Measurements from ENCODE around the gene BRMS1L. TPM values are rescaled to one million over a fixed set of nuclear protein-coding genes. Genes with fewer than 3 reads are reported as not detected.
"Not testable (repeated sequence)": the region's sequence is repeated elsewhere in the genome, so short reads cannot be mapped to it uniquely, and the experiment has no call there.

BRMS1L gene, protein sequence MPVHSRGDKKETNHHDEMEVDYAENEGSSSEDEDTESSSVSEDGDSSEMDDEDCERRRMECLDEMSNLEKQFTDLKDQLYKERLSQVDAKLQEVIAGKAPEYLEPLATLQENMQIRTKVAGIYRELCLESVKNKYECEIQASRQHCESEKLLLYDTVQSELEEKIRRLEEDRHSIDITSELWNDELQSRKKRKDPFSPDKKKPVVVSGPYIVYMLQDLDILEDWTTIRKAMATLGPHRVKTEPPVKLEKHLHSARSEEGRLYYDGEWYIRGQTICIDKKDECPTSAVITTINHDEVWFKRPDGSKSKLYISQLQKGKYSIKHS
- 24.0 TPM for polyA plus RNA-seq (ENCODE audit: insufficient read length)
- long read RNA-seq, donor 1, transcript BRMS1L-201 (10 exons, 2,657 nt) = major isoform, 7 of 7 reads
- long read RNA-seq, donor 1, partial matches to known transcripts = 0 of 7 reads
- long read RNA-seq, donor 1, other reads (novel, unspliced or antisense) = 0 of 7 reads
- long read RNA-seq, donor 2, transcript BRMS1L-201 (10 exons, 2,657 nt) = major isoform, 5 of 7 reads
- long read RNA-seq, donor 2, partial matches to known transcripts = 0 of 7 reads
- long read RNA-seq, donor 2, other reads (novel, unspliced or antisense) = 0 of 7 reads
- long read RNA-seq, donor 3, partial matches to known transcripts = 0 of 3 reads
- long read RNA-seq, donor 3, other reads (novel, unspliced or antisense) = 0 of 3 reads
- long read RNA-seq, donor 4 = 0 reads
- long read RNA-seq, donor 5, transcript BRMS1L-201 (10 exons, 2,657 nt) = major isoform, 6 of 7 reads
- long read RNA-seq, donor 5, partial matches to known transcripts = 0 of 7 reads
- long read RNA-seq, donor 5, other reads (novel, unspliced or antisense) = 0 of 7 reads
- long read RNA-seq, donor 6, transcript BRMS1L-201 (10 exons, 2,657 nt) = major isoform, 5 of 5 reads
- long read RNA-seq, donor 6, partial matches to known transcripts = 0 of 5 reads
- long read RNA-seq, donor 6, other reads (novel, unspliced or antisense) = 0 of 5 reads
- long read RNA-seq, donor 7, partial matches to known transcripts = 0 of 5 reads
- long read RNA-seq, donor 7, other reads (novel, unspliced or antisense) = 0 of 5 reads
- long read RNA-seq, donor 8, partial matches to known transcripts = 0 of 1 reads
- long read RNA-seq, donor 8, other reads (novel, unspliced or antisense) = 0 of 1 reads

- peak; percentile 98 for DNase-seq
These were observed at the start of gene BRMS1L for GRCh38 chr14:35826218-35826951. TSS of gene BRMS1L (plus strand) at chr14:35826338. CDS start at chr14:35826517, 179 bp downstream.

DNA sequence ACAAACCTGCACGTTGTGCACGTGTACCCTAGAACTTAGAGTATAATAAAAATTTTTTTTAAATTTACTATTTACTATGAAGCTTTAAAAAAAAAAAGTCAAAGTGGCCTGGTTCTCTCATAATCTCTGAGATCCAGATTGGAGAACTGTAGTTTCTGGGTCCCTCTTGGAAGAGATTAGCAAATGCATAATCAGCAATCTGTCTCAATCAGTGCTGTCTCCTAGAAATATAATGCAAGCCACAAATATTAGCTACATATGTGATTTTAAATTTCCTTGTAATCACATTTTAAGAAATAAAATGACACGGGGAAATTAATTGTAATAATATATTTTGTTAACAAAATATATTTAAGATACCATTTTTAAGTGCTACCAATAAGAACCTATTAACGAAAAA is 49.3 kb upstream of the BRMS1L start:
- DNase-seq = no peak

GRCh38 chr14:35777550-35777949 is 48.6 kb upstream of the BRMS1L start:
- not testable (repeated sequence) for DNase-seq

- no peak for DNase-seq
These were observed 46.8 kb upstream of the BRMS1L start for GRCh38 chr14:35779368-35779767.

DNA sequence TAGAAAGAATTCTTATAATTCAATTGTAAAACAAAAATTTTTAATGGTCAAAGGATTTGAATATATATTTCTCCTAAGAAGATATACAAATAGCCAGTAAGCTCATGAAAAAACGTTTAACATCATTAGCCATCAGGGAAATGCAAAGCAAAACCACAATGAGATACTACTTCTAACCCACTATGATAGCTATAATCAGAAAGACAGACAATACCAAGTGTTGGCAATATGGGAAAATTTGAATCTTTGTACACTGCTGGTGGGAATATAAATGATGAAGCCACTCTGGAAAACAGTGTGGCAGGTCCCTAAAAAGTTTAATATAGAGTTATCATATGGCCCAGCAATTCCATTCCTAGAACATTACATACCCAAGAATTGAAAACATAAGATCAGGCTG is 42.4 kb upstream of the BRMS1L start:
- DNase-seq = no peak

DNA sequence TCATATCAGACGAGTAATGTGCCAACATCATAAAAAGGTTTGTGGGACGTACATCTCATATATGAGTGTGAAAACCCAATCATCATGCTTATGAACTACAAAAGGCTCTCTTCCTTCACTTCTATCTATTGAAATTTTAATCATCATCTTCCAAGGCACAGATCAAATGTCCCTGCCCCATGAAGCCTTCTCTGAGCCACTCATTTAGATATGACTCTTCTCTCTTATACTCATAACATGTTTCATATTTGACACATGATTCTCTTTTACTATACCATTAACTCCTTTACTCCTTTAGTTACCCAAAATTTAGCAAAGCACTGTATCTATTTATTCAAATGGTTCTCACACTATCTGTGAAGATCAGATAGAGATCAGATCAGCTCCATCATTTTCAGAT is 39.3 kb upstream of the BRMS1L start:
- no peak for DNase-seq

DNA sequence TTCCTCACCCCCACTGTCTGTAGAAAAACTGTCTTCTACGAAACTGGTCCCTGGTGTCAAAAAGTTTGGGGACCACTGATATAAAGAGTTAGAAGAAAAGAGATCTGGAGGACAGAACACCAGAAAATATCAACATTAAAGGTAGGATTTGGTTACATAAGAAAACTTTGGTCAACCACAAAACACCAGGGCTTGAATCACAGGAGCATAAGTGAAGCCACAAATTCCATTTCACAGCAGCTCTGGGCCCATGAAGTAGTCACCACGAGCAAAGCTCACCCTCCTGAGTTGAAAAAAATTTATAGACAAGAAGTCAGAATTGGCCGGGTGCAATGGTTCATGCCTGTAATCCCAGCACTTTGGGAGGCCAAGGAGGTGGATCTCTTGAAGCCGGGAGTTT is 36.5 kb upstream of the BRMS1L start:
- no peak for DNase-seq

GRCh38 chr14:35797796-35798195 is 28.3 kb upstream of the BRMS1L start:
- no peak for DNase-seq

DNA sequence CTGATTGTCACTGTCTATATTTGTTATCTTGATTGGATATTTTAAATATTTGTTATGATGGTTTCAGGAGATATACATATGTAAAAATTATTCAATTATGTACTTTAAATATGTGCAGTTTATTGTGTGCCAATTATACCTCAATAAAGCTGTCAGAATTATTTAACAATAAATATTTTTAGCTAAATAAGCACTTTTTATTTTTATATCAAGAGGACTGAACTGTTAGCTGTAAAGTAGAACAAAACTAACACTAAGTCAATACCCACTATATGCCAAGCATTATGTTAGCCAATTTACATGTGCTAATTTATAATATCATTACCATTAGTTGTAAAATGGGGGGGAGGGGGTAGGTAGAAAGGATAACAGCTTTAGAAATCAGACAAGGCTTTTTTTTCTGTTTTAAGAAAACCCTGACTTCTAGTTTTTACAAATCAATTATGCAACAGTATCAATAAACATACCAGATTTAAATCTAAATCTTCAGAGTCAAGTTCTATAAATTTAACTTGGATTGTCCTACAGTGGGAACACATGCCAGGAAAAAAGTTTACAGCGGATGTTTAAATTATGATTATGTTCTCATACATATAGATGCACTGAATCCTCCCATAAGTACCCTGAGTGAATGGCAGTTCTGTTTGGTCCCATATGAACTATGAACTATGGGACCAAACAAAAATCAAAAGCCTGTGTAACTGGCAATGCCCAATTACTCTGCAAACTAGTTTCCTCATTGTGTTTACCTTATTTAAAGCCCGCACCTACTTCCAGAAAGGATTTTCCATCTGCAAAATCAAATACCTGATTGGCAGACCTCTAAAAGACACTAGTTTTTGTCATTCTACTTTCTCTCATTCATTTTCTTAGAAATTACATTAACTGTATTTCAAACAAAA is 19.9 kb upstream of the BRMS1L start:
- DNase-seq = no peak

GRCh38 chr14:35807131-35807961 is 18.8 kb upstream of the BRMS1L start:
- no peak for DNase-seq

- peak; percentile 40 for DNase-seq
These were observed 18.0 kb upstream of the BRMS1L start for GRCh38 chr14:35808076-35808637.

DNA sequence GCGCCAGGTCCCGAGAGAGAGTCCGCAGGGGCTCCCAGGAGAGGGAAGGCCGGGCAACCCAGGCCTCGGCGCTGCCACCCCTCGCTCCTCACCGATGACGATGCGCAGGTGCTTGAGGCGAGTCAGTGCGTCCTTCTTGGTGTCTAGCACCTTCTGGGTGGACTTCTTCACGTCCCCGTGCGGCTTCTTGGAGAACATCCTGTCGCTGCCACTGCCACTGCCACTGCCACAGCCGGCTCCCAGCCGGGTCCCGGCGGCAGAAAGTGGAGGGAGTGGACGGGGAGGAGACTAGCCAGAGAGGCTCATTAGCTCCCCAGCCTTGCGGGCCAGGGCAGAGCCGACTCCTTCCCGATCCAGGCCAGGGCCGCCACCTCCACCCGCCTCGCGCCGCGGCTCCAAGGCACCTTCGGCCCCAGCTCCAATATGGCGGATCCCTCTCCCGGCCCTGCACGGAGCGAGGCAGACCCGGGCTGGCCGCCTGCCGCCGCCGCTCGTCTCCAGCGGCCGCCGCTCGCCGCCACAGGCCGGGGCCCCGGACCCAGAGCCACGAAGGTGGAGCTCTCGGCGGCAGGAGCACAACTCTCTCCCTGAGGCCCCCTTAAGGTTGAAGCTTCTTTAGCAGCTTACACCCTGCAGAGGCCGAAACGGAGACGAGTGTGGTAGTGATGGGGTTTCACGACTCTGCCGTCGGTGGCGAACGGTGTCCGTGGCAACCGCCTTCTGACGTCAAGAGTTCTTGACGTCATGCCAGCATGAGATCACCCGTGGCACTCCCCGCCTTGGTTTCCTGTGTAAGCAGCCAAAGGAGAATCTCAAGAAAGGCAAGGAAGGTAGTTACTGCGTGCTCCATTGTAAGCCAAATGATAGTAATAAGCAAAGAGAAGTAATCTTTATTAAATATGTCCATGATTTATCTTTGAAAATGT is 17.2 kb upstream of the BRMS1L start, which contains the start of gene RALGAPA1:
RALGAPA1 (minus strand) TSS at position 658 of the 926 bp plus-strand sequence; CDS start at position 198, 460 bp downstream.
- DNase-seq = peak; percentile 95

DNA sequence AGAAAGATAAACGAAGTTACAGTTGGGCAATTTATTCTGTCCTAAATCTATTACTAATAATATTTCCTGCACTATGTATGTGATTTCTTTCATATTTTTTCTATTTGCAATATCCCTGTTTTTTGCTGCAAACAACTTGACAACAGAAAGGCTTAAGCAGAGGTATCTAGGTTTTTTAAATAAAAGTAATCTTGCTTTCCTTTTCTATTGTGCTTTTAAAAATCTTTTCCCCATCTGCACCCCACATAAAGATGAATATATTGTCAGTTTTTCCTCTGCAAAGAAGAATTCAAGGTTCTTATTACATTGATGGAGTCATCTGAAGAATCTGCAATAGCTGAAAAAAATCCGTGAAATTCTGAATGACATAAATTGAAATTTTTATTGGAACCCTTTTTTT is 16.5 kb upstream of the BRMS1L start:
- no peak for DNase-seq

DNA sequence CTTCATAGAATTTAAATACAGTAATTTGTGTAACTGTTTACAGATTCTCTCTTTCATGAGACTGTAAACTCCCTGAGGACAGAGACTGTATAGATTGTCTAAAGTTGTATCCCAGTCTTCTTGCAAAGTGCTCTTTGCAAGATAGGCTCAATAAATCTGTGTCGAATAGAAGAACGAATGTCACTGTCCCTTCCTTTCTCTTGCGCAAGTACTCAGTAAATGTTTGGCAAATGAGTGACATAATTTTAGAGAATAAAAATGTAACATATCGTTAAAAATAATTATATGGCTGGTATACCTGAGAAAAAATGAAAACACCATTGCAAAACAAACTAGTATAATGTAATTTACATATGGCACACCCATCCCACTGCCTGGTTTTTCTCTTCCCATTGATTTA is 15.2 kb upstream of the BRMS1L start:
- no peak for DNase-seq

- DNase-seq = no peak
These were observed 11.7 kb upstream of the BRMS1L start for GRCh38 chr14:35814371-35815005.

DNA sequence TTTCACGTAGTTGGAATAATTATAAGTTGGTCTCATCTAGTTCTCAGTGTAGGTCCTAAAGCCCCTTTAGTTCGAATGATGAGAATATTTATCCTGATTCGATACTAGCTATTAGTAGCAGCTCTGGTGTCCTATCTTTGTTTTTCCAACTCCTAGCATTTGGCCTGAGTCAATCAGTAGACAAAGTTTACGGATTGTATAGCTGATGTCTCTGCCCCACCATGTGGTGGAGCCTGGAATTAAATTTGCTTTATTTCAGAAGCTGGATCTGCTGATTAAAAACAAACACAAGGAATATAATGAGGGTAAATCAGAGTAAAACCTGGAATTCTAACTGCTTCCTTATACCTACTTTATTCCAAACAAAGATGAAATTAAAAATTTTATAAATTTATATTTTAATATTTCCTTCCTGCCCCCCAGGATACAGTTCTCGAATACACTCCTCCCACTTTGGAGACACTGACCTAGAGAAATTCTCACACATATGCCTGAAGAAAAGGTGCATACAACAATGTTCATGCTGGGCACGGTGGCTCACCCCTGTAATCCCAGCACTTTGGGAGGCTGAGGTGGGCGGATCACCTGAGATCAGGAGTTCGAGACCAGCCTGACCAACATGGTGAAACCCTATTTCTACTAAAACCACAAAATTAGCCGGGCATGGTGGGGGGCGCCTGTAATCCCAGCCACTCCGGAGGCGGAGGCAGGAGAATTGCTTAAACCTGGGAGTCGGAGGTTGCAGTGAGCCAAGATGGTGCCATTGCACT is 7.6 kb upstream of the BRMS1L start:
- no peak for DNase-seq
